GM12873 (cell line): ENCODE results near the gene KRT37.

ENCODE experiments used
- CTCF ChIP-seq: IDR thresholded peaks from 2 replicates; pipeline ENCODE4 v1.5.1; 2012; ENCODE audit warnings: low read depth, mild to moderate bottlenecking, moderate library complexity, low read length, control low read depth; ENCODE audit not compliant: insufficient read depth; ENCODE audit errors: missing control alignments

Gene KRT37

GRCh38 chr17:41449008-41449407 is 24.6 kb upstream of the KRT37 start:
- TF ChIP-seq CTCF: no peak

- no peak for TF ChIP-seq CTCF
These were observed 24.1 kb upstream of the KRT37 start for GRCh38 chr17:41448506-41448905.

GRCh38 chr17:41446806-41447205 is 22.4 kb upstream of the KRT37 start:
- TF ChIP-seq CTCF: no peak

- TF ChIP-seq CTCF: no peak
These were observed 20.3 kb upstream of the KRT37 start for GRCh38 chr17:41444640-41445039.

- TF ChIP-seq CTCF: no peak
These were observed 19.8 kb upstream of the KRT37 start for GRCh38 chr17:41444186-41444585.

- TF ChIP-seq CTCF: no peak
These were observed 18.4 kb upstream of the KRT37 start for GRCh38 chr17:41442739-41443138.

GRCh38 chr17:41440531-41441033 is 16.2 kb upstream of the KRT37 start, which contains the start of gene KRT38:
Gene KRT38, minus strand, starts transcription at chr17:41440983. Its CDS starts 62 bp downstream, at chr17:41440921.
- TF ChIP-seq CTCF: no peak

- TF ChIP-seq CTCF: no peak
These were observed 15.0 kb upstream of the KRT37 start for GRCh38 chr17:41439375-41439774.
